ENCODE data around the gene FGF4.

The FGF4 gene

DNA sequence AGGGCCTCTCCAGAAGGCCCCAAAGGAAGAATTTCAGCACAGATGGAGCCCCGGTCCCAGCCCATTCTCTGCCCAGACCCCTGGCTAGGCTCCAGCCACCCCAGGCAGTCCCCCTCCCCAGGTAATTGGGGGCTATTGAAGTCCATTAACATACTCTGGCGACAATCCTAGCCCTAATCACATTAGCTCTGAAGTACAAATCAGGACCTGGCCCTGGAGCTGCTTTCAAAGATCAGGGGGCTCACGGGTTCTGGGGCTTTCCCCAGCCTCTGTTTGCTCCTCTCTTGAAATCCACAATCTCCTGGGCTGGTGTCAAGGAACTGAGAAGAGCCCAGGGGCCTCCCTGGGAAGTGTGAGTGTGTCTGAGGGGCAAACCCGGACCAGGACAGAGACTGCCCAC is 22.3 kb downstream of the FGF4 start:
- FAIRE-seq (no peak), DNase-seq (ENCODE audit: insufficient read length, low spot score) (no peak)
- TF ChIP-seq, protein P1, sequence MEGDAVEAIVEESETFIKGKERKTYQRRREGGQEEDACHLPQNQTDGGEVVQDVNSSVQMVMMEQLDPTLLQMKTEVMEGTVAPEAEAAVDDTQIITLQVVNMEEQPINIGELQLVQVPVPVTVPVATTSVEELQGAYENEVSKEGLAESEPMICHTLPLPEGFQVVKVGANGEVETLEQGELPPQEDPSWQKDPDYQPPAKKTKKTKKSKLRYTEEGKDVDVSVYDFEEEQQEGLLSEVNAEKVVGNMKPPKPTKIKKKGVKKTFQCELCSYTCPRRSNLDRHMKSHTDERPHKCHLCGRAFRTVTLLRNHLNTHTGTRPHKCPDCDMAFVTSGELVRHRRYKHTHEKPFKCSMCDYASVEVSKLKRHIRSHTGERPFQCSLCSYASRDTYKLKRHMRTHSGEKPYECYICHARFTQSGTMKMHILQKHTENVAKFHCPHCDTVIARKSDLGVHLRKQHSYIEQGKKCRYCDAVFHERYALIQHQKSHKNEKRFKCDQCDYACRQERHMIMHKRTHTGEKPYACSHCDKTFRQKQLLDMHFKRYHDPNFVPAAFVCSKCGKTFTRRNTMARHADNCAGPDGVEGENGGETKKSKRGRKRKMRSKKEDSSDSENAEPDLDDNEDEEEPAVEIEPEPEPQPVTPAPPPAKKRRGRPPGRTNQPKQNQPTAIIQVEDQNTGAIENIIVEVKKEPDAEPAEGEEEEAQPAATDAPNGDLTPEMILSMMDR (IDR thresholded peaks at IDR 0.05; ENCODE audit: insufficient read depth, missing control alignments), result no peak

DNA sequence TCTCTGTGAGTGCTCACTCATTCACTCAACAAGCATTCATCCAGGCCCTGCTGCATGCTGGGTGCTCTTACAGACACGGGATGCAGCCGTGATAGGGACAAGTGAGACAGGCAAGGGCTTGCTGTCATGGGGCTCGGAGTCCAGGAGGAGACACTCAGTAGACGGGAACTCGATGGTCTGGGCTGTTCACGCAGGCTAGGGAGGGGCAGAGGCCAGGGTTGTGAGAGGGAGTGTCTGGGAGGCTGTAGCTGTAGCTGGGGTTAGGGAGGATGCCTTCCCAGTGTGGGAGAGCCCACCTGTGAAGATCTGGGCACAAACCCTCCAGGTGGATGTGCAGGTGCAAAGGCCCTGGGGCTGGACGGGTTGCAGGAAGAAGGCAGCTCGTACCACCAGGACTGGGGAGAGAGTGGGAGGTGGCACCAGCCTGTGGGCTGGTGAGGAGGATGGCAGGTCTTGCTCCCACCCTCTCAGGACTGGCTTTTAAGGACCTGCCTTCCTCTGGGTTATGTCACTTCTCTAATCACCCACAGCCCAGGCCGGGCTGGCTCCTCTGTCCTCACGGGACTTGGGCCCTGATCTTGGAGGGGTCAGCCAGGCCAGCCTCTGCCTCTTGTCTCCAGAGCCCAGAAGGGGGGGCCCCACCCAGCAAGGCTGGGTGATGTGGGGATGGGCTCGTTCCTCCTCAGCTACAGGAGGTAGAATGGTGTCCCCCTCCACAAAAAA is 24.1 kb downstream of the FGF4 start:
- TF ChIP-seq, protein P1 (IDR thresholded peaks at IDR 0.05; ENCODE audit: insufficient read depth, missing control alignments), result no peak
- DNase-seq (ENCODE audit: insufficient read length, low spot score), result no peak
- FAIRE-seq, result no peak

DNA sequence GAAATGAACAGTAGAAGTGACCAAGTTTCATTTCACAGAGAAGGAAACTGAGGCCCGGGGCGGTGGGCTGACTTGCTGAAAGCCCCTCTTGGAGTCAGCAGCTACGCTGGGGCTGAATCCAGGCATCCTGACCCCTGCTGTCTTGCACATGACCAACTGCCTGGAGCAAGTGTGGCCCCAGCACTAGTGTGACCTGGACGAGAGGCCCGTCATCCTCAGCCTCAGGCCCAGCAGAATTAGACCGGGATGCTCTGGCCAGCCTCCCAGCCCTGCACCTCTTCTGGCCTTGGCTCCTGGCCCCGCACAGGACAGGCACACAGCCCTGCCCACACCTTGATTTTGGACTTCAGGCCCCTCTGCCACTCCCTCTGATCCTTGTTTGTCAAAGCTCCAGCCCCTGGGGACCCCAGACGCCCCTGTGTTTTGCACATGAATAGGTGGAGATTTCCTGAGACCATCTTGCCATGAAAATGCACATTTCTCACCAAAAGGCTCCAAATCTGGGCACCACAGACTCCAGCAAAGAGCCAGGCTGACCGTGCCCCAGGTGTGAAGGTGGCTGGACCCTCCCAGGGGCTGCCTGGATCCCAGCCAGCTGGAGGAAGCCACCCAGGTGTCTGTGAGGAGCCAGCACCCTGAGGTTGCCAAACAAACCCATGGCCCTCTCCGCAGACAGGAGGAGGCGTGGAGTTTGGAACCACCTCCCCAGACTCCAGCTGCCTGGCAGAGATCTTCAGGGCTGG is 24.9 kb downstream of the FGF4 start:
- FAIRE-seq (no peak), DNase-seq (ENCODE audit: insufficient read length, low spot score) (no peak)
- TF ChIP-seq, protein P1 (IDR thresholded peaks at IDR 0.05; ENCODE audit: insufficient read depth, missing control alignments), result no peak

DNA sequence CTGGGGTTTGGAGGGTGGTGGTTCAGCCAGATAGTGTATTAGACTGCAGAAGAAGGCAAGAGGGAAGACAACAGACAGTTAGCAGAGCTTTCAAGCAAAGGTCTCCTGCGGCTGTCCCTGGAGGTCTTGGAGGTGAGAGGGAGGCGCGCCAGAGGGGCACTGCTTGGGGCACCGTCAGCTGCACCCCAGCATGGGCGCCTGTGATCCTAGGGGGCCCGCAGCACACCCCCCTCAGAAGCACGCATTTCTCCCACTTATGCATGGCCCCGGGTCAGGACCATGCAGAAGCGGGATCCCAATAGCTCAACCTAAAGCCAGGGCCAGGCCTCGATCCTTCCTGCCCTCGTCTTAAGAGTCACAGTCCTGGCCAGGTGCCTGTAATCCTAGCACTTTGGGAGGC is 26.5 kb downstream of the FGF4 start:
- FAIRE-seq (no peak), DNase-seq (ENCODE audit: insufficient read length, low spot score) (no peak)
- TF ChIP-seq, protein P1 (IDR thresholded peaks at IDR 0.05; ENCODE audit: insufficient read depth, missing control alignments), result no peak

DNA sequence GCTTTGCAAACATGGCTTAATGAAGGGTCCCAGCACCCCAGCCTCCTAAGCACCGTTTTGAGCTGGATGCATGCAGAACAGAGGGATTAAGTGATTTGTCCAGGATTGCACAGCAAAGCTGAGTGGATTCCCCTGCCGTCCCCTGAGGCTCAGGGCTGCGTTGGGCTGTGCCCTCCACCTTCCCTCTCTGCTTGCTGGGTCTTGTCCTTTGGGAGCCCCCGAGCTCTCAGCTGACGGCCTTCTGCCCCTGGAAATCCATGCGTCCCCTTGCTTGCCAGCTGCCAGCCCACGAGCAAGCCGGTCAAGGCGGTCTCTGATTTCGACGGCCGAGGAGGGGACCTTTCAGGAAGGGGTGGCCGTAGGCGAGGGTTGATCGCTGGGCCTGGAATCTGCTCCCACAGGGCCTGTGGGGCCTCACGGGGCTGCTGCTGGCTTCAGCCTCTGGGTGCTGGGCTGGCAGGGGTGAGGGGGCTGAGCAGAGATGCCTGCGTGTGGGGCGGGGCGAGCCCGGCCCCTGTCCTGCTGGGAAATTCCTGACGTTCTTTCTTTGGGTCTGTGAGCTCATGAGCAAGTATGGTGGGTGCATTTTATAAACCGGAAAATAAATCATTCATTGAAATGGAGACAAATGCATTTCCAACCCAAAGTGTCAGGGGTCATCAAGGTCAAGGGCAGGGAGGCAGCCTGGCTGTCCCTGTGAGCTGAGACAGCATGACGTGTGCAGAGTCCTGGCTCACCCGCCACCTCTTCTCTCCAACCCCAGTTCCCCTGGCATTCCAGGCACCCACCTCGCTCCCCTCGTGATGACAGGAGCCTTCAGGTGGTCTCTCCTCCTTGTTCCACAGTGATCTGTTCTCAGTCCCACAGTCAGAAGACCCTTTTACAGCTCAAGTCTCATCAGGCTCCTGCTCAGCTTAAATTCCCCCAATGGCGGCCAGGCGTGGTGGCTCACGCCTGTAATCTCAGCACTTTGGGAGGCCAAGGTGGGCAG is 28.1 kb downstream of the FGF4 start:
- TF ChIP-seq, protein P1 (IDR thresholded peaks at IDR 0.05; ENCODE audit: insufficient read depth, missing control alignments), result no peak
- FAIRE-seq (no peak), DNase-seq (ENCODE audit: insufficient read length, low spot score) (no peak)

DNA sequence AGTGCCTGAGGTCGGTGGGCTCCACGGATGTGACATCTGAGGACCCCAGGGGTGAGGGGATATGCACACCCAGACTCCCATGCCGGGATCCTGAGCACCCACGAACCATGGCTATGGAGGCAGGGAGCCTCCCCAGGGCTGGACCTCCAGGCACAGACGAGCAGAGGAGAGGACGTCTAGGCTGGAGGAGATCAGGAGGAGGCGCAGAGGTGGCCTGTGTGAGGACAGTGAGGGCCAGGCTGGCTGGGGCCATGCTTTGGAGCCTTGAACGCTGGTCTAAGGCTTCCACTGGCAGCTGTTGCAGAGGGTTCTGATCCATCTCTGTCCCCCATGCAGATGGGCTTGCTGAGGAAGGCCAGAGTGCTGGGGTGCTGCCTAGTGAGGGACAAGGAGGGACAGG is 29.0 kb downstream of the FGF4 start:
- FAIRE-seq, result no peak
- no peak for DNase-seq (ENCODE audit: insufficient read length, low spot score)
- TF ChIP-seq, protein P1 (IDR thresholded peaks at IDR 0.05; ENCODE audit: insufficient read depth, missing control alignments), result no peak
